ENCODE results near the gene GPX4.

GPX4 gene

GRCh38 chr19:1079566-1080111 is 24.2 kb upstream of the GPX4 start:
- Histone ChIP-seq H3K18ac (ENCODE audit: low read length) (no peak overlapping the region), H3K4me1 (ENCODE audit: control insufficient read depth in 2 of 2, insufficient read depth in 1 of 2, low read depth in 1 of 2, low read length in 2 of 2) (peaks cover 0 to 2% of the 10 kb centered on the region in 2 donors), H3K23ac (ENCODE audit: low read depth, low read length, poor library complexity) (no peak overlapping the region), H3K4me3 (ENCODE audit: low read length in 2 of 2) (no peak overlapping the region), H2BK5ac (ENCODE audit: low read length) (no peak overlapping the region), H3K27me3 (ENCODE audit: control insufficient read depth in 3 of 3, insufficient read depth in 3 of 3, low read depth in 1 of 3, low read length in 3 of 3) (no peaks in the 10 kb centered on the region), H2BK120ac (ENCODE audit: low read depth, low read length) (no peak overlapping the region), H4K8ac (ENCODE audit: low read depth, low read length) (no peak overlapping the region), H2BK15ac (ENCODE audit: low read length) (no peak overlapping the region), H3K9me3 (replicated peaks in 1 of 2; ENCODE audit: control insufficient read depth in 2 of 2, insufficient read depth in 1 of 2, low read depth in 1 of 2, low read length in 2 of 2) (no peaks in the 10 kb centered on the region), H4K91ac (ENCODE audit: low read depth, low read length, poor library complexity) (no peak overlapping the region), H2AFZ (ENCODE audit: low read length) (no peak overlapping the region), H3K27ac (replicated peaks; ENCODE audit: low read length) (no peak overlapping the region), H2BK12ac (ENCODE audit: low read length) (peak overlapping the region; percentile 22), H3K4ac (ENCODE audit: low read length) (no peak overlapping the region), H3K36me3 (replicated peaks in 1 of 2; ENCODE audit: control insufficient read depth in 2 of 2, insufficient read depth in 2 of 2, low read length in 2 of 2) (peaks cover 12 to 57% of the 10 kb centered on the region in 2 donors), H3K79me1 (ENCODE audit: low read depth, low read length) (peaks cover 6% of the 10 kb centered on the region), H3K14ac (ENCODE audit: low read length) (no peak overlapping the region), H3K9ac (ENCODE audit: low read depth, low read length, poor library complexity) (no peak overlapping the region), H2AK5ac (ENCODE audit: low read depth, low read length) (no peak overlapping the region), H3K4me2 (ENCODE audit: insufficient read depth, low read length, poor library complexity, severe bottlenecking) (no peak overlapping the region)
- WGBS, 2 donors (ENCODE audit: extremely low coverage in 2 of 2, insufficient read length in 2 of 2, insufficient replicate concordance in 1 of 2) = no CpG with 5 or more reads among the region's 45 CpGs
- no peak for DNase-seq (ENCODE audit: low spot score)

- H3K9ac ChIP-seq (ENCODE audit: low read depth, low read length, poor library complexity) = peak overlapping the region; percentile 60
- H3K4me2 ChIP-seq (ENCODE audit: insufficient read depth, low read length, poor library complexity, severe bottlenecking) = no peak overlapping the region
- H2AK5ac ChIP-seq (ENCODE audit: low read depth, low read length) = no peak overlapping the region
- H2BK120ac ChIP-seq (ENCODE audit: low read depth, low read length) = no peak overlapping the region
- H2BK12ac ChIP-seq (ENCODE audit: low read length) = peak overlapping the region; percentile 41
- no peak overlapping the region for H3K18ac ChIP-seq (ENCODE audit: low read length)
- no CpG with 5 or more reads among the region's 50 CpGs for WGBS, 2 donors (ENCODE audit: extremely low coverage in 2 of 2, insufficient read length in 2 of 2, insufficient replicate concordance in 1 of 2)
- no peak overlapping the region for H3K4ac ChIP-seq (ENCODE audit: low read length)
- H2AFZ ChIP-seq (ENCODE audit: low read length) = no peak overlapping the region
- no peak overlapping the region for H3K4me3 ChIP-seq (ENCODE audit: low read length in 2 of 2)
- H3K27ac ChIP-seq (replicated peaks; ENCODE audit: low read length) = no peak overlapping the region
- H3K9me3 ChIP-seq (replicated peaks in 1 of 2; ENCODE audit: control insufficient read depth in 2 of 2, insufficient read depth in 1 of 2, low read depth in 1 of 2, low read length in 2 of 2) = no peaks in the 10 kb centered on the region
- no peak overlapping the region for H3K14ac ChIP-seq (ENCODE audit: low read length)
- DNase-seq (ENCODE audit: low spot score) = no peak
- peak overlapping the region; percentile 84 for H2BK5ac ChIP-seq (ENCODE audit: low read length)
- H3K36me3 ChIP-seq (replicated peaks in 1 of 2; ENCODE audit: control insufficient read depth in 2 of 2, insufficient read depth in 2 of 2, low read length in 2 of 2) = peaks cover 13 to 59% of the 10 kb centered on the region in 2 donors
- H4K91ac ChIP-seq (ENCODE audit: low read depth, low read length, poor library complexity) = no peak overlapping the region
- no peak overlapping the region for H3K23ac ChIP-seq (ENCODE audit: low read depth, low read length, poor library complexity)
- H3K79me1 ChIP-seq (ENCODE audit: low read depth, low read length) = peaks cover 6% of the 10 kb centered on the region
- H3K4me1 ChIP-seq (ENCODE audit: control insufficient read depth in 2 of 2, insufficient read depth in 1 of 2, low read depth in 1 of 2, low read length in 2 of 2) = peaks cover 0 to 2% of the 10 kb centered on the region in 2 donors
- H3K27me3 ChIP-seq (ENCODE audit: control insufficient read depth in 3 of 3, insufficient read depth in 3 of 3, low read depth in 1 of 3, low read length in 3 of 3) = no peaks in the 10 kb centered on the region
- H2BK15ac ChIP-seq (ENCODE audit: low read length) = peak overlapping the region; percentile 37
- no peak overlapping the region for H4K8ac ChIP-seq (ENCODE audit: low read depth, low read length)
These were observed 23.2 kb upstream of the GPX4 start for GRCh38 chr19:1080360-1081161.

- H3K18ac ChIP-seq (ENCODE audit: low read length) = peak overlapping the region; percentile 89
- H4K91ac ChIP-seq (ENCODE audit: low read depth, low read length, poor library complexity) = no peak overlapping the region
- no peak overlapping the region for H3K4ac ChIP-seq (ENCODE audit: low read length)
- H2BK120ac ChIP-seq (ENCODE audit: low read depth, low read length) = no peak overlapping the region
- H3K9ac ChIP-seq (ENCODE audit: low read depth, low read length, poor library complexity) = no peak overlapping the region
- peak overlapping the region in 1 of 2 donors; percentile 27 for H3K4me3 ChIP-seq (ENCODE audit: low read length in 2 of 2)
- H3K79me1 ChIP-seq (ENCODE audit: low read depth, low read length) = peaks cover 6% of the 10 kb centered on the region
- H3K14ac ChIP-seq (ENCODE audit: low read length) = no peak overlapping the region
- no peak overlapping the region for H2AFZ ChIP-seq (ENCODE audit: low read length)
- H3K27me3 ChIP-seq (ENCODE audit: control insufficient read depth in 3 of 3, insufficient read depth in 3 of 3, low read depth in 1 of 3, low read length in 3 of 3) = no peaks in the 10 kb centered on the region
- peak overlapping the region; percentile 66 for H2BK5ac ChIP-seq (ENCODE audit: low read length)
- H3K9me3 ChIP-seq (replicated peaks in 1 of 2; ENCODE audit: control insufficient read depth in 2 of 2, insufficient read depth in 1 of 2, low read depth in 1 of 2, low read length in 2 of 2) = no peaks in the 10 kb centered on the region
- no CpG with 5 or more reads among the region's 58 CpGs for WGBS, 2 donors (ENCODE audit: extremely low coverage in 2 of 2, insufficient read length in 2 of 2, insufficient replicate concordance in 1 of 2)
- peak overlapping the region; percentile 95 for H3K23ac ChIP-seq (ENCODE audit: low read depth, low read length, poor library complexity)
- no peak for DNase-seq (ENCODE audit: low spot score)
- H3K36me3 ChIP-seq (replicated peaks in 1 of 2; ENCODE audit: control insufficient read depth in 2 of 2, insufficient read depth in 2 of 2, low read length in 2 of 2) = peaks cover 9 to 62% of the 10 kb centered on the region in 2 donors
- H3K4me2 ChIP-seq (ENCODE audit: insufficient read depth, low read length, poor library complexity, severe bottlenecking) = no peak overlapping the region
- H2BK15ac ChIP-seq (ENCODE audit: low read length) = peak overlapping the region; percentile 58
- H2AK5ac ChIP-seq (ENCODE audit: low read depth, low read length) = peak overlapping the region; percentile 88
- H4K8ac ChIP-seq (ENCODE audit: low read depth, low read length) = no peak overlapping the region
- H3K27ac ChIP-seq (replicated peaks; ENCODE audit: low read length) = no peak overlapping the region
- no peak overlapping the region for H2BK12ac ChIP-seq (ENCODE audit: low read length)
- H3K4me1 ChIP-seq (ENCODE audit: control insufficient read depth in 2 of 2, insufficient read depth in 1 of 2, low read depth in 1 of 2, low read length in 2 of 2) = peaks cover 0 to 2% of the 10 kb centered on the region in 2 donors
These were observed 22.3 kb upstream of the GPX4 start for GRCh38 chr19:1081301-1082164.

All from neuronal stem cell (in vitro differentiated cells).